ENCODE measurements around the gene PANK1. TPM values are rescaled to one million over a fixed set of nuclear protein-coding genes. Genes with fewer than 3 reads are reported as not detected.

The PANK1 gene
- total and polyA plus RNA-seq, 2 donors from 2014 or later = 5.4 to 31.3 TPM

DNA sequence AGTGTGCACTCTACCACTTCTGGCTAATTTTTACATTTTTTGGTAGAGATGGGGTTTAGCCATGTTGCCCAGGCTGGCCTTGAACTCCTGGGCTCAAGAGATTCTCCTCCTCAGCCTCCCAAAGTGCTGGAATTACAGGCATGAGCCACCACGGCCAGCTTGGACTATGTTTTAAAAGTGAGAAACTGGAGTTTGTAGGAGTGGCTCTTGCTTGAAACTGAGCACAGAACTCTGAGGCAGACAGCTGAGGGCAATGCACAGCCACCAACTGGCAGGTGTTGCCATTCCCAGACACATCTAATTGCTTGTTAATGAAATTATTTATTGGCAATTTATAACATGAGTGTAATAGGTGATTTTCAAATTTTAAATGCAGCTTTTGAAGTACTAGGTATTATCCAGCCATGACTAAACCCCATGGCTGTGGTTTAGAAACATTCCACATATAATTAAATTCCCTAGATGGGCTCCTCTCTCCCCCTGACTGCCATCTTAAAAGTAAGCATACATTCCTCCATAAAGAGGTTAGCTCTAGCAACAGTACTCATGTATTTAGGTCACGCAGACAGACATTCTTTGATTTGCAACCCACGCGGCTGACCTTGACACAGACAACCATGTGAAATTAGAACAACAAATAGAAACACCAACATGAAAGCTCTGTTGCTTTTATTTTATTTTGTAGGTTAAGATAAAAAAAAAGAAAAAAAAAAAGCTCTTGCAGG lies 19.8 kb downstream of the PANK1 start:
- H3K4me1 ChIP-seq (ENCODE audit: control insufficient read depth in 2 of 3, insufficient read depth in 2 of 3, low read depth in 1 of 3, low read length in 3 of 3) = peaks cover 6 to 9% (median 7%) of the 10 kb centered on the region in 3 donors
- no peak for FAIRE-seq
- TF ChIP-seq CTCF (IDR thresholded peaks at IDR 0.05; ENCODE audit: borderline replicate concordance, extremely low read depth, insufficient read depth) = no peak

DNA sequence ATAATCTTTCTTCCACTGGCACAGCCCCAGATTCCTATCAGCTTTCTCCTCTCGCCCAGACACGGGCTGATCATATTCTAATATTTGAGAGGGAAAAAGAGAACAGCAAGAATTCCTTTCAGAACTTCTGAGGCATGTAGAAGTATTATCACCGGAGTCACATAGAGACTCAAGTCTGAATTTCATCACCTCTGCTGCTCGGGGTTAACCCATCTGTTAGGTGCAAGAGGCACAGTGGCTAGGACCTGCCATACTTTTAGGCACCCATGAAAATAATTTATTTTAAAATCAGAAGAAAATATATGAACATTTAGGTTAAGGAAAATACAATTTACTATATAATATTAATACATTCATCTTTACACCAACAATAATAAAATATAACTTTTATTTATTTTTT lies 21.0 kb downstream of the PANK1 start:
- no peak overlapping the region for H3K9ac ChIP-seq (ENCODE audit: low read length in 3 of 3)
- H3K27ac ChIP-seq (ENCODE audit: low read depth in 2 of 2, low read length in 2 of 2) = peak overlapping the region in 1 of 2 donors; percentile 13
- H3K9me3 ChIP-seq (ENCODE audit: control insufficient read depth in 2 of 3, insufficient read depth in 1 of 3, low read length in 3 of 3) = peaks cover 0 to 5% (median 0%) of the 10 kb centered on the region in 3 donors
- no peak for TF ChIP-seq CTCF (IDR thresholded peaks at IDR 0.05; ENCODE audit: borderline replicate concordance, extremely low read depth, insufficient read depth)
- intact Hi-C loops (cut with DNase I) = no loop called here
- peaks cover 0 to 7% (median 6%) of the 10 kb centered on the region in 3 donors for H3K4me1 ChIP-seq (ENCODE audit: control insufficient read depth in 2 of 3, insufficient read depth in 2 of 3, low read depth in 1 of 3, low read length in 3 of 3)
- H3K36me3 ChIP-seq (ENCODE audit: control insufficient read depth in 2 of 3, insufficient read depth in 3 of 3, low read length in 3 of 3) = no peaks in the 10 kb centered on the region
- H3K4me3 ChIP-seq (ENCODE audit: low read length in 3 of 3) = no peak overlapping the region
- DNase-seq (no peak), FAIRE-seq (no peak)
- H3K27me3 ChIP-seq (ENCODE audit: control insufficient read depth, insufficient read depth, low read length) = no peaks in the 10 kb centered on the region

More for the DNA sequence above, 19.8 kb downstream of the PANK1 start:
- Histone ChIP-seq H3K9ac (ENCODE audit: low read length in 3 of 3) (no peak overlapping the region), H3K27ac (ENCODE audit: low read depth in 2 of 2, low read length in 2 of 2) (peak overlapping the region; percentile 17 to 25), H3K4me3 (ENCODE audit: low read length in 3 of 3) (no peak overlapping the region), H3K36me3 (ENCODE audit: control insufficient read depth in 2 of 3, insufficient read depth in 3 of 3, low read length in 3 of 3) (no peaks in the 10 kb centered on the region), H3K27me3 (ENCODE audit: control insufficient read depth, insufficient read depth, low read length) (no peaks in the 10 kb centered on the region), H3K9me3 (ENCODE audit: control insufficient read depth in 2 of 3, insufficient read depth in 1 of 3, low read length in 3 of 3) (peaks cover 0 to 5% (median 0%) of the 10 kb centered on the region in 3 donors)
- intact Hi-C loops (cut with DNase I) = no loop called here
- peak in 3 of 5 donors; percentile 42 to 66 (median 54) for DNase-seq

- FAIRE-seq = no peak
Observed at GRCh38 chr10:89622151-89622550, 22.9 kb downstream of the PANK1 start.

More at GRCh38 chr10:89622151-89622550, 22.9 kb downstream of the PANK1 start:
- no peaks in the 10 kb centered on the region for H3K27me3 ChIP-seq (ENCODE audit: control insufficient read depth, insufficient read depth, low read length)
- peaks cover 0 to 7% (median 4%) of the 10 kb centered on the region in 3 donors for H3K4me1 ChIP-seq (ENCODE audit: control insufficient read depth in 2 of 3, insufficient read depth in 2 of 3, low read depth in 1 of 3, low read length in 3 of 3)
- peaks cover 0 to 5% (median 0%) of the 10 kb centered on the region in 3 donors for H3K9me3 ChIP-seq (ENCODE audit: control insufficient read depth in 2 of 3, insufficient read depth in 1 of 3, low read length in 3 of 3)
- no peaks in the 10 kb centered on the region for H3K36me3 ChIP-seq (ENCODE audit: control insufficient read depth in 2 of 3, insufficient read depth in 3 of 3, low read length in 3 of 3)
- no peak overlapping the region for H3K4me3 ChIP-seq (ENCODE audit: low read length in 3 of 3)
- intact Hi-C loops (cut with DNase I) = no loop called here
- TF ChIP-seq CTCF (IDR thresholded peaks at IDR 0.05; ENCODE audit: borderline replicate concordance, extremely low read depth, insufficient read depth) = no peak
- H3K9ac ChIP-seq (ENCODE audit: low read length in 3 of 3) = no peak overlapping the region
- no peak overlapping the region for H3K27ac ChIP-seq (ENCODE audit: low read depth in 2 of 2, low read length in 2 of 2)
- DNase-seq = no peak

All from kidney (tissue), 14 donors.